ENCODE measurements around the gene HDDC3.

Gene HDDC3

DNA sequence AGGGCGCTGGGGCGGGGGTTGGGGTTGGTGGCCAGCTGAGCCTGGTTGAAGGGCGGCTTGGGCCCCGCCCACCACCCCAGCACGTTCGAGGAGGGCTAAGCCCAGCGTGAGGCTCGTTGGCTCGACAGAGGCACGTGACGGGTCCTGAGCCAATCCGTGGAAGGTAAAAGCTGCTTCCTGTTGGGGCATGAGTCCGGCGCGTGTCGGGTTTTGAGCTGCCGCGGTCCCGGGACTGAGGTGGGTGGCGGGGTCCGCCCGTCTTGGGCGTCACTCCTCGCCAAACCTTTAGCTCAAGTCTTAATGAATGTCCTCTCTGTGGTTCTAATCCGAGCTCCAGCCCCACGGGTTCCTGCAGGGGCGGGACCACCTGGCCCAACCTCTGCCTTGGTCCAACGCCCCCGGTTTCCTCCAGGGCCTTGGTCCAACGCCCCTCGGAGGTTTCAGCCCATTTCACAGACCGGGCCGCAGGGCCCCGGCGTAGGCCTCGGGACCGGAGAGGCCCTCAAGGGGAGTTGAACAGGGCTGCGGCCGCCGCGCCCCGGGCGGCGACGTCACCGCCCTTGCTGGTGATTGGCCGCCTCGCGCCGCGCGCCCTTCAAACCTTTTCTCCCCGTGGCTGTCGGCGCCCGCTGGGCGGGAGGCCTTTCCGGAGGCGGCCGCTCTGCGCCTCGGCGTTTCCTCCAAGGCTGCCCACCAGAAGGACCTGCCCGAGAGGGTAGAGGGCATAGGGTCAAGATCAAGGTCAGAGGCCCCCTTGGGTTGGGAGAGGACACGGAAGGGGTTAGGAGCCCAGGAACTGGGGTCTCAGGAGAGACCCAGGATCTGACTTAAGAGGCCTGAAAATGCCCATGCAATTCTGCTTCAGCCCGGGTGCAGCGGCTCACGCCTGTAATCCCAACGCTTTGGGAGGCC is 22.6 kb upstream of the HDDC3 start, which contains the start of gene RCCD1:
Gene RCCD1, plus strand, starts transcription at position 173 of the 912 bp plus-strand sequence. CDS start 1,851 bp downstream, outside the sequence.
- Histone ChIP-seq H3K27ac (peak within 1 kb of the TSS; percentile 83 to 97 (median 92)), H3K4me3 (peak within 1 kb of the TSS; percentile 55 to 90 (median 82))

DNA sequence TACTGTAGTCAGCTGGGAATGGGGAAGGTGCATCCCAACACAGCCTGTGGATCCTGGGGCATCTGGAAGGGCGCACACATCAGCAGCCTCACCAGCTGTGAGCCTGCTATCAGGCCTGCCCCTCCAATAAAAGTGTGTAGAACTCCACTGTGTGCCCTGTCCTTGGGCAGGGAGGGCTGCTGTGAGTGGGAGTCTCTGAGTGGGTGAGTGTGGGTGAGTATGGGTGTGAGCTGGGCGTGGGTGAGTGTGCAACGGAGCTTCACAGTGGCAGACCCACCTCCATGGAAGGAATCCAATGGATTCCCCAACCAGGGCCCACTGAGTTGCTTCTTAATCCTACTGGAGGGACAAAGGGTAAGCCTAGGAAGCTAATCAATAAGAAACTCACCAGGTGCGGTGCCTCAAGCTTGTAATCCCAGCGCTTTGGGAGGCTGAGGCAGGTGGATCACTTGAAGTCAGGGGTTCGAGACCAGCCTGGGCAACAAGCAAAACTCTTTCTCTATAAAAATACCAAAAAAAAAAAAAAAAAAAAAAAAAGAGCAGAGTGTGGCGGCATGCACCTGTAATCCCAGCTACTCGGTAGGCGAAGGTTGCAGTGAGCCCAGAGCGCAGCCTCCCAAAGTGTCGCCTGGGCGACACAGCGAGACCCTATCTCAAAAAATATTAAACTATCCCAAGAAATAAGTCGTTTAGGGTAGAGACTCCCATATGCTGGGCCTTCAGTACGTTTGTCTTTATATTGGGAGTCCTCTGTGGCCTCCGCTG is 21.8 kb upstream of the HDDC3 start:
- Histone ChIP-seq H3K27ac (peak overlapping the region in 18 of 21 experiments; percentile 86 to 97 (median 92)), H3K4me3 (peak overlapping the region; percentile 55 to 90 (median 82))

DNA sequence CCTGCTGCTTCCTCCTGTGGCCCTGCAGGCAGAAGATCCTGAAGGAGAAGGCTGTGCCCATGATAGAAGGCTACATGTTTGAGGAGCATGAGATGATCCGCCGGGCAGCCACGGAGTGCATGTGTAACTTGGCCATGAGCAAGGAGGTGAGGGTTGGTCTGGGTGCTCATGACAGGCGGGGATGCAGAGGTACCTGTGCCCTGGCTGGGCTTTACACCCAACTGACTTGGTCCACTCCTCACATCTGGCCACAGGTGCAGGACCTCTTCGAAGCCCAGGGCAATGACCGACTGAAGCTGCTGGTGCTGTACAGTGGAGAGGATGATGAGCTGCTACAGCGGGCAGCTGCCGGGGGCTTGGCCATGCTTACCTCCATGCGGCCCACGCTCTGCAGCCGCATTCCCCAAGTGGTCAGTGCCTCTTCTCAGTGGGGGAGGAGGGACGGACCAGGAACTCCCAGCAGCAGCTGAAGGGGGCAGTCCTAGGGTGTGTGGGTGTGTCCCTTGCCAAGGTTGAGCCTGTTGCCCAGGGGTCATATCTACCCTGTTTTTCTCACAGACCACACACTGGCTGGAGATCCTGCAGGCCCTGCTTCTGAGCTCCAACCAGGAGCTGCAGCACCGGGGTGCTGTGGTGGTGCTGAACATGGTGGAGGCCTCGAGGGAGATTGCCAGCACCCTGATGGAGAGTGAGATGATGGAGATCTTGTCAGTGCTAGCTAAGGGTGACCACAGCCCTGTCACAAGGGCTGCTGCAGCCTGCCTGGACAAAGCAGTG is 20.7 kb upstream of the HDDC3 start:
- Histone ChIP-seq H3K4me3 (no peak overlapping the region), H3K27ac (no peak overlapping the region)

DNA sequence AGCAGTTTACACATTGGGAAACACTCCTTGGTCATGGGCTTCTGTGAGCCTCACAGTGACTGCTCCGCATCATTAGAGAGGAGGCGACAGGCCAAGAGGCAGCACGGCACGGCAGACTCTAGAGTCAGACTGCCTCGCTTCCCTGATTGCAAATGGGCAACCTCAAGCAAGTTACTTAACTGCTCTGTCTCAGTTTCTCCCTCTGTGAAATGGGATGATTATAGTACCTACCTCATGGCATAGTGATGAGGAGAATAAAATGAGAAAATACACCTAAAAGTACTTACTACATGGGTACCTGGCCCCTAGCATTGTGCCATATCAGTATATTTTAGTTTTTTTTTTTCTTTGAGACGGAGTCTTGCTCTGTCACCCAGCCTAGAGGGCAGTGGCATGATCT is 18.3 kb upstream of the HDDC3 start:
- H3K27ac ChIP-seq: no peak overlapping the region
- H3K4me3 ChIP-seq: no peak overlapping the region

DNA sequence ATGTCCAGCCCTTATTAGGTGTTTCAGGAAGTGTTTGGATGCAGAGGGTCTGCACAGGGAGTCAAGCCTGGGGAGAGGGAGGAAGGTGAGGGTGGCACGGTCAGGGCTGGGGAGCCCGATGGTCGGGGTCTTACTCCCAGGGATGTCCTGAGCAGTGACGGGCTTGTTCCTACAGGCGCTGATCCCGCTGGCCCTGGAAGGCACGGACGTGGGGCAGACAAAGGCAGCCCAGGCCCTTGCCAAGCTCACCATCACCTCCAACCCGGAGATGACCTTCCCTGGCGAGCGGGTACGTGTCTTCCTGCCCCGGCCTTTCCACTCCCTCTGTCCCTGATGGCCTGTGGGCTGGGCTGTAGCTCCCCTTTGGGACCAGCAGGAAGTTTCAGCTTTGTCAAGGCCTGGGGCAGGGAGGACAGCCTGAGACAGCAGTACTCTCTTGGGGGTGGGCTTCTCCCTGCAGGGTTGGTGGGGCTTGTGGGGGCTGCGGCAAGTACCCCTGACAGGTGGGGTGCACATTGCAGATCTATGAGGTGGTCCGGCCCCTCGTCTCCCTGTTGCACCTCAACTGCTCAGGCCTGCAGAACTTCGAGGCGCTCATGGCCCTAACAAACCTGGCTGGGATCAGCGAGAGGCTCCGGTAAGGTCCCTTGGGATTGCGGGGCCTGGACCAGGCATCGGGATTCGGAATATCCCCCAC is 17.8 kb upstream of the HDDC3 start:
- no peak overlapping the region for H3K4me3 ChIP-seq
- peak overlapping the region in 4 of 21 experiments; percentile 4 to 54 (median 36) for H3K27ac ChIP-seq

DNA sequence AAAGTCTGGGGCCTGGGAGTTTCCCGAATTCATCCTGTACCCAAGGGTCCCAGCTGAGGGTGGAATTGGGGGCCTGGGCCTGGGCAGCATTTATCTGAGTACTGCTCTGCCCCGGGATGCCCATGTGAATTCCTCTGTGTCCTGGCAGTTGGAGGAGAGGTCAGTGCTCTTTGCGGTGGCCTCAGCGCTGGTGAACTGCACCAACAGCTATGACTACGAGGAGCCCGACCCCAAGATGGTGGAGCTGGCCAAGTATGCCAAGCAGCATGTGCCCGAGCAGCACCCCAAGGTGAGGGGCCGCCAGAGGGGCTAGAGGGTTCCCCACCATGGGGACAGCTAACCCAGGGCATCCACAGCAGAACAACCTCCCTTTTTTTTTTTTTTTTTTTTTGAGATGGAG is 16.2 kb upstream of the HDDC3 start:
- Histone ChIP-seq H3K4me3 (no peak overlapping the region), H3K27ac (no peak overlapping the region)

DNA sequence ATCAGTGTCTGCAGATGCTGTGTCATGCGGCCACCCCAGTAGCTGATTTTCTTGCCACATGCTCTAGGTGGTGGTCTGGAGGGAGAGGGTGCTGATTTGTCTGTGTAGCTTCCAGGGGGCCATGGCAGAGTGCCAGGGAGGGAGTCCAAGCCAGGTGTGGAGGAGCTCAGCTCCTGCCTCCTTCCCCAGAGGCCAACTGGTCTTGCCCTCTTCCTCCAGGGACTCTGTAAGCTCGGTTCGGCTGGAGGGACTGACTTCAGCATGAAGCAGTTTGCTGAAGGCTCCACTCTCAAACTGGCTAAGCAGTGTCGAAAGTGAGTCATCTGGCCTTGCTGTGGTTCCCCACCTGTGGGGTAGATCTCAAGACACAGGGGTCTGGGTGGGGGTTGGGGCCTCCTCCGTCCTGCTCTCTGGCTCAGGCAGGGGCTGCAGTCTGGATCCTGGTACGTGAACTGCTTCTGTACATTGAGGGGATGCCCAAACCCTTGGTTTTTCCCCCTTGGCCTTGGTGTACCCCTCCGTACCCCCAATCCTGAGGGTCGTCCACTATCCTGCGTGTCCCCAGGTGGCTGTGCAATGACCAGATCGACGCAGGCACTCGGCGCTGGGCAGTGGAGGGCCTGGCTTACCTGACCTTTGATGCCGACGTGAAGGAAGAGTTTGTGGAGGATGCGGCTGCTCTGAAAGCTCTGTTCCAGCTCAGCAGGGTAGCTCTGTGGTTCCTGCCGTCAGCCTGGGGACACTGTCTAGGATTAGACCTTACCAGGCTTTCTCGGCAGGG is 15.4 kb upstream of the HDDC3 start:
- H3K4me3 ChIP-seq: no peak overlapping the region

DNA sequence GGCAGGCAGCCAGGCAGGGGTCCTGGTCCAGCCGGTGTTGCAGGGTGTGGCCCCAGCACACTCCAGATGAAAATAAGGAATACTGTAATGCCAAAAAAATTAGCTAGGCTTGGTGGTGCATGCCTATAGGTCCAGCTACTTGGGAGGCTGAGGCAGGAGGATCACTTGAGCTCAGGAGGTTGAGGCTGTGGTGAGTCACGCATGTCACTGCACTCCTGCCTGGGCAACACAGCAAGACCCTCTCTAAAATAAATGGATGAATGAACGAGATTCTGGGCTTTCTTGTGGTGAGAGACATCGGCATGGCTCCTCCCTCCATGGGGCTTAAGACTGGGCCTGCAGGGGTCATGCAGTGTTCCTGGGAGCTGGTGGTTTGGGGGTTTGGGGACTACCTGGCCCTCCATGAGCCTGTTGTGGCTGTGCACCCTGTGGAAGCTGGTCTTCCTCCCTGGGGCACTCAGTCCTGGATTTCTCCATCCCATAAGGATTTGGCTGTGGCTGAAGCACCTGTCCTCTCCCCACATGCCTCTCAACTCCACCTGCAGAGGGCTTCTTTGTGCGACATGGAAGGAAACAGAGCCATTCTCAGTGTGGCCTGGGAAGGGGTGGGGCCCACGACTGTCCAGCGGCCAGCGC is 14.7 kb upstream of the HDDC3 start:
- Histone ChIP-seq H3K27ac (no peak overlapping the region), H3K4me3 (no peak overlapping the region)

More for the DNA sequence above, 15.4 kb upstream of the HDDC3 start:
- no peak overlapping the region for H3K27ac ChIP-seq

DNA sequence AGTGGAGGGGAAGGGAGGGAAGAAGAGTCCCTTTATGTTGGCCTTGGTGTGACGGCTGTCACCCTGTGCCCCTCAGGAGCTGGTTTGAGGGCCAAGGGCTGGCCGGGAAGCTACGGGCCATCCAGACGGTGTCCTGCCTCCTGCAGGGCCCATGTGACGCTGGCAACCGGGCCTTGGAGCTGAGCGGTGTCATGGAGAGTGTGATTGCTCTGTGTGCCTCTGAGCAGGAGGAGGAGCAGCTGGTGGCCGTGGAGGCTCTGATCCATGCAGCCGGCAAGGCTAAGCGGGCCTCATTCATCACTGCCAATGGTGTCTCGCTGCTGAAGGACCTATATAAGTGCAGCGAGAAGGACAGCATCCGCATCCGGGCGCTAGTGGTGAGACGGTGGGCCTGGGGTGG is 14.2 kb upstream of the HDDC3 start:
- H3K27ac ChIP-seq: no peak overlapping the region
- H3K4me3 ChIP-seq: no peak overlapping the region

DNA sequence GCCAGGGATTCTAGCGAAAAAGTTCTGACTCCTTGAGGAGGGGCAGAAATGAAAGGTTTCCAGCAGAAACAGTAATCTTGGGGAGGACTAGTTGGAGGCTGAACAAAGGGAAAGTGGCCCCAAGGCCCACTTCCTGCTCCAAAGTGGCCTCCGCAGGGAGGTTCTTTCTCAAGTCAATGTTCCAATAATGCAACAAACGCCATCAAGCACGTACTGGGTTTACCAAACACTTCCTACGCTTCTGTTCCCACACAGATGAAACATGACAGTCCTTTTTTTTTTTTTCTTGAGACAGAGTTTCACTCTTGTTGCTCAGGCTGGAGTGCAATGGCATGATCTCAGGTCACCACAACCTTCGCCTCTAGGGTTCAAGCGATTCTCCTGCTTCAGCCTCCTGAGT is 12.7 kb upstream of the HDDC3 start:
- Histone ChIP-seq H3K4me3 (no peak overlapping the region), H3K27ac (no peak overlapping the region)

DNA sequence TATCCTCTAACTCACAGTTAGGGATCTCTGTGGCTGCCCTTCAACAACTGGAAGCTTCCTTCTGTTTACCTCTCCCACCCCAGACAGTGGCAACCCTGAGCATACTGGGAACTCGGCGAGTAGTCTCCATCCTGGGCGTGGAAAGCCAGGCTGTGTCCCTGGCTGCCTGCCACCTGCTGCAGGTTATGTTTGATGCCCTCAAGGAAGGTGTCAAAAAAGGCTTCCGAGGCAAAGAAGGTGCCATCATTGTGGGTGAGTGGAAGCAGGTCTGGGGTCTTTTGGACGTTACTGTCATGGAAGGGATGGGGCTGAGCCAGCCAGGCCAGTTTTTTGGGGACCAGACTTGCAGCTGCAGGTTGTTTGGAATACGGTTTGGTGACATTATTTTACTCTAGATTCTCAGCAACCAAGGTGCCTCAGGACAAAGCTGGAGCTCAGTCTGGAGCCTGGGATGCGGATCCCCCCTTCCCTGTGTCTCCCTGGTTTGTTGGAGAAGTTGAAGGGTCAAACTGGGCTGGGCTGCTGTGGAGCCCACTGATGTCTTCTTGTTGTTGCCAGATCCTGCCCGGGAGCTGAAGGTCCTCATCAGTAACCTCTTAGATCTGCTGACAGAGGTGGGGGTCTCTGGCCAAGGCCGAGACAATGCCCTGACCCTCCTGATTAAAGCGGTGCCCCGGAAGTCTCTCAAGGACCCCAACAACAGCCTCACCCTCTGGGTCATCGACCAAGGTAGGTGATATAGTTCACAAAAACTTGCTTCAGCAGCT is 10.2 kb upstream of the HDDC3 start:
- Histone ChIP-seq H3K4me3 (no peak overlapping the region), H3K27ac (no peak overlapping the region)

DNA sequence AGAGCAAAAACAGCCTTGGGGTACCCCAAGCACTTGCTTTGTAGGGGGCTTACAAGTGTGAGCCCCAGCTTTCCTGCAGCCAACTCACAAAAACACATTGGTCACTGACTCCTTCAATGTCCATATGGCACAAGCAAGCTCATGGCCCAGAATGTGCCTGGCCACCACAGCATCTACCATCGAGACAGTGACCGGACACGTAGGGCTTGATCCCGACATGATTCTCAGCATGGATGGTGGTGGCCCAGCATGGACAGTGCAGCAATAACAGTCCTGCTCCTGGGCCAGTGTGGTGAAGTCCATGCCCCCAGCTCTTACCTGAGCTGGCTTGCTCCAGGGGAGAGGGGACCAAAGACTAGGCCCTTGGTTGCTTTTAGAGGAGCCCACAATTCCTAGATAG is 8.7 kb upstream of the HDDC3 start:
- no peak overlapping the region for H3K27ac ChIP-seq
- H3K4me3 ChIP-seq: no peak overlapping the region

DNA sequence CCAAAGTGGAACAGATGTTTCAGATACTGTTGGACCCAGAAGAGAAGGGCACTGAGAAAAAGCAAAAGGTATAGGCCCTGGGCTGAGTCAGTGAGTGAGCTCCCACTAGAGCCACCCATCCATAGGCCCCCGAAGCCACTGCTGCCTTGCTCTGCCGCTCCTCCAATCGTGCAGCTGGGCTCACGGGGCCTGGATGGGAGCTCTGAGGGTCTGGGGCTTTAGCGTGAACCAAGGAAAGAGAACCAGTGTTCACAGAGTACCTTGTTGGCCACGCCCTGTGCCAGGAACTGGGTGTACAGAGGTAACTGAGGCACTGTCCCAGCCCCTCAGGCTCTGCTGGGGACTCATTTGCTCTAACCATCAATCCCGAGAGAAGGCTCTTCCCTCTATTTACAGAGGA is 7.4 kb upstream of the HDDC3 start:
- no peak overlapping the region for H3K4me3 ChIP-seq
- no peak overlapping the region for H3K27ac ChIP-seq

DNA sequence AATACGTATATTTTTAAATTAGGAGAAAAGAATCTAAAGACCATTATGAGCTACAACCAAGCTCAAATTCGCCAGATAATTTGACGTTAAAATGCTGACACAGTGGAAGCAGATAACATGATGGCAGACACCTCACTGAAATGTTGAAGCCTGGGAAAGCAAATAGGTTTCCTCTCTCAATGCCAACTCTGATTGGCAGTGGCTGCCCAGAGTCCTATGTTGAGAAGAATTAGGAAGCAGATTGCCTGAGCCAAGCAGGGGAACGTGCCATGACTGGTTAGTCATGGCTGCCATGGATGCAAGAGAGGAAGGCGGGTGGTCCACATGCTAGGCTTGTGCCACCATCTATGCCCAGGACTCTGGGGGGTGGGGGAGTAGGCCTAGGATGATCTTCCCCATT is 5.9 kb upstream of the HDDC3 start:
- H3K27ac ChIP-seq: no peak overlapping the region
- H3K4me3 ChIP-seq: no peak overlapping the region

DNA sequence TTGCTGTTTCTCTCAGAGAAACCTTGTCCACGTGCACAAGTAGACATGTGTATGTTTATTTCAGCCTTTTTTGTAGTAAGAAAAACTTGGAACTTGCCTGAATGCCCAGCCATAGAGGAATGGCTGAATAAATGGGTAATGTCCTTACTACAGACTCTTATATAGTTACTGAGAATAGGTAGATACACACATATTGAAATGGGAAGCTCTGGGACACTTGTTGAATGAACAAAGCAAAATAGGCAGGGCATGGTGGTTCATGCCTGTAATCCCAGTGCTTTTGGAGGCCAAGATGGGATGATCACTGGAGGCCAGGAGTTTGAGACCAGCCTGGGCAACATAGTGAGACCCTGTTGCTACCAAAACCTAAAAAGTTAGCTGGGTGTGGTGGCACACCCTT is 4.5 kb upstream of the HDDC3 start:
- H3K27ac ChIP-seq: no peak overlapping the region
- H3K4me3 ChIP-seq: no peak overlapping the region

DNA sequence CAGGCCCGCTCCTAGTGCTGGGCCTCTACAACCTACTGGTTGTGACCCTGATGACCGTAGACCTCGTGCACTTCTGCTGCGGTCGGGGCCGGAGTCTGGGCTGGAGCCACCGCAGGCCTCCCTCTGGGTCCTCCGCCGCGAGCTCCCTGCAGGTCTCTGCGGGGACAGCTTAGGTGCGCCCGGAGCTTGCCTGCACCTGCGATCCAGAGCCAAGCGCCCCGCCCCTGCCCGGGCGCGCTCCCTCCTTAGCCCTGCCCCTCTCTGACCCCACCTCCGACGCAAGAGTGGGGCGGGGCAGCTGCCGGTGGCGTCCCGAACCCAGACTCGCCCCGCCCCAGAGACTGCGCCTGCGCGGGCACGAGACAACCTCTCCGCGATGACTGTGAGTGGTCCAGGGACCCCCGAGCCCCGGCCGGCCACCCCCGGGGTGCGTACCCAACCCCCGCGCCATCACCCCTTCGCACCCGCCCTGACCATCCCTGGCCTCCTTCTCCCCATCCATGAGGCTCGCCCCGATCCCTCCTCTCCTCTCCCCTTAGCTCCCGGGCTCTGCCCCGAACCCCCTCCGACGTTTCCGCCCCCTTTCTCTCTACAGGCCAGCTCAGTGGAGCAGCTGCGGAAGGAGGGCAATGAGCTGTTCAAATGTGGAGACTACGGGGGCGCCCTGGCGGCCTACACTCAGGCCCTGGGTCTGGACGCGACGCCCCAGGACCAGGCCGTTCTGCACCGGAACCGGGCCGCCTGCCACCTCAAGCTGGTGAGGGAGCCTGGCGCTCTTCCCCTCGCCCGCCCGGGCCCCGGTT is 2.8 kb upstream of the HDDC3 start, which contains the start of gene UNC45A:
Gene UNC45A, plus strand, starts transcription at position 337 of the 803 bp plus-strand sequence. Its CDS starts 40 bp downstream, at position 377.
- H3K4me3 ChIP-seq: peak within 1 kb of the TSS; percentile 59 to 82 (median 77)
- peak within 1 kb of the TSS; percentile 47 to 92 (median 84) for H3K27ac ChIP-seq

Data from skin epidermis (tissue), 12 donors.